ENCODE results near the gene DHDH. TPM values are rescaled to one million over a fixed set of nuclear protein-coding genes. Genes with fewer than 3 reads are reported as not detected.

The DHDH gene
- total RNA-seq, 1 donor from 2014 or later: 1.0 TPM

GRCh38 chr19:48966541-48967345 is 33.2 kb downstream of the DHDH start:
- Histone ChIP-seq H3K4me3 (ENCODE audit: low read depth, low read length) (peak overlapping the region; percentile 57), H3K27me3 (ENCODE audit: control insufficient read depth, insufficient read depth, low read length) (no peaks in the 10 kb centered on the region), H3K36me3 (ENCODE audit: control insufficient read depth, insufficient read depth, low read length) (no peaks in the 10 kb centered on the region)
- DNase-seq (ENCODE audit: low read depth): no peak
- TF ChIP-seq CTCF (IDR thresholded peaks at IDR 0.05; ENCODE audit: insufficient read depth, low read length, poor library complexity, severe bottlenecking): no peak

- no peaks in the 10 kb centered on the region for H3K27me3 ChIP-seq (ENCODE audit: control insufficient read depth, insufficient read depth, low read length)
- no peak for TF ChIP-seq CTCF (IDR thresholded peaks at IDR 0.05; ENCODE audit: insufficient read depth, low read length, poor library complexity, severe bottlenecking)
- no peak for DNase-seq (ENCODE audit: low read depth)
- no peaks in the 10 kb centered on the region for H3K36me3 ChIP-seq (ENCODE audit: control insufficient read depth, insufficient read depth, low read length)
- no peak overlapping the region for H3K4me3 ChIP-seq (ENCODE audit: low read depth, low read length)
Measured at GRCh38 chr19:48967346-48968178, 34.1 kb downstream of the DHDH start.

- DNase-seq (ENCODE audit: low read depth): no peak
- Histone ChIP-seq H3K36me3 (ENCODE audit: control insufficient read depth, insufficient read depth, low read length) (no peaks in the 10 kb centered on the region), H3K27me3 (ENCODE audit: control insufficient read depth, insufficient read depth, low read length) (no peaks in the 10 kb centered on the region), H3K4me3 (ENCODE audit: low read depth, low read length) (no peak overlapping the region)
- no peak for TF ChIP-seq CTCF (IDR thresholded peaks at IDR 0.05; ENCODE audit: insufficient read depth, low read length, poor library complexity, severe bottlenecking)
Measured at GRCh38 chr19:48968179-48968661, 34.7 kb downstream of the DHDH start.

- TF ChIP-seq CTCF (IDR thresholded peaks at IDR 0.05; ENCODE audit: insufficient read depth, low read length, poor library complexity, severe bottlenecking): no peak
- no peaks in the 10 kb centered on the region for H3K36me3 ChIP-seq (ENCODE audit: control insufficient read depth, insufficient read depth, low read length)
- no peak for DNase-seq (ENCODE audit: low read depth)
- H3K4me3 ChIP-seq (ENCODE audit: low read depth, low read length): no peak overlapping the region
- H3K27me3 ChIP-seq (ENCODE audit: control insufficient read depth, insufficient read depth, low read length): no peaks in the 10 kb centered on the region
Measured at GRCh38 chr19:48968813-48969218, 35.3 kb downstream of the DHDH start.

- Histone ChIP-seq H3K27me3 (ENCODE audit: control insufficient read depth, insufficient read depth, low read length) (no peaks in the 10 kb centered on the region), H3K4me3 (ENCODE audit: low read depth, low read length) (no peak overlapping the region), H3K36me3 (ENCODE audit: control insufficient read depth, insufficient read depth, low read length) (no peaks in the 10 kb centered on the region)
- DNase-seq (ENCODE audit: low read depth): no peak
- no peak for TF ChIP-seq CTCF (IDR thresholded peaks at IDR 0.05; ENCODE audit: insufficient read depth, low read length, poor library complexity, severe bottlenecking)
Measured at GRCh38 chr19:48969276-48970138, 36.0 kb downstream of the DHDH start.

All from kidney epithelial cell (primary cell).